Activated B cell treated with CpG ODN at 0.5 μM for 24 hours (primary cell): ENCODE results near the gene COL9A1. TPM values are rescaled to one million over a fixed set of nuclear protein-coding genes. Genes with fewer than 3 reads are reported as not detected.

Source experiments
- ATAC-seq: fragments of 200-7000 bp; cut with Tn5 transposase; one replicate; pipeline ENCODE4 v1.10.0; 2021; ENCODE audit warnings: low read depth, mild to moderate bottlenecking, moderate library complexity
- CTCF ChIA-PET: fragments of 350-600 bp; sonication (Branson Sonifier 250); formaldehyde crosslinking; loops from one replicate; lab custom pipeline; 2021; ENCODE audit warnings: antibody characterized with exemption; lab: Charles Lee
- POLR2A ChIA-PET: fragments of 350-600 bp; sonication (Branson Sonifier 250); formaldehyde crosslinking; loops from one replicate; lab custom pipeline; 2021; ENCODE audit warnings: antibody characterized with exemption; lab: Charles Lee
- DNase-seq: peaks from one replicate; pipeline ENCODE4 v3.0.0; 2022
- H3K27ac Mint-ChIP-seq: one replicate; pipeline ENCODE4 v1.8.0; 2020; ENCODE audit warnings: mixed read lengths
- H3K27me3 Mint-ChIP-seq: one replicate; pipeline ENCODE4 v1.8.0; 2021; ENCODE audit warnings: mixed read lengths
- H3K36me3 Mint-ChIP-seq: one replicate; pipeline ENCODE4 v1.8.0; 2021; ENCODE audit warnings: low read depth, mixed read lengths
- H3K4me1 Mint-ChIP-seq: one replicate; pipeline ENCODE4 v1.8.0; 2021; ENCODE audit warnings: mixed read lengths
- H3K4me3 Mint-ChIP-seq: one replicate; pipeline ENCODE4 v1.8.0; 2020; ENCODE audit warnings: mild to moderate bottlenecking, mixed read lengths
- H3K9me3 Mint-ChIP-seq: one replicate; pipeline ENCODE4 v1.8.0; 2020; ENCODE audit warnings: mixed read lengths
- intact Hi-C: fragments of 100-400 bp; cut with micrococcal nuclease; formaldehyde crosslinking; loops from one replicate; pipeline ENCODE4 v1.15.1; 2024
- total RNA-seq: library from RNA; stranded (reverse); gene quantifications from 2 replicates; pipeline ENCODE4 v1.2.3, GENCODE V29; 2022
- TF ChIP-seq, protein P1 (sequence below): fragments of 200-600 bp; IDR thresholded peaks from one replicate; pipeline ENCODE4 v1.8.0; 2022; ENCODE audit warnings: antibody characterized with exemption, mild to moderate bottlenecking

Gene COL9A1
- total RNA-seq, 1 donor from 2014 or later: not detected

DNA sequence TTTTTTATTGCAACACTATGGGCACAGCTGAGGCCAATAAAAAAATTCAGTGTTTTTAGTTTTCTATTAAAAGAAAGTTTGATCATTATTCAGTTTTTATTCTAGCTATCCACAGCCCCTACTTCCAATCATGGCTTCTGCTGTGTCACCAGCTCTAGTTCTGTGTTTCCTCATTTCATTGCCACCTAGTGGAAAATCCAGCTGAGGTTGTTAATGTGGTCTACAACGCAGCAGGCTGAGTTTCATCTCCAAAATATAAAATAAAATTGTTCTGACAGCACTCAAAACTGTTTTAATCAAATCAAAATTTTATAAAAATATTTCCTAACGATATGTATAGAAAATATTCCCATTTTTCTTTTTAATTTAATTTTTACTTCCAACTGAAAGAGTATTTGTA, 13.6 kb downstream of the COL9A1 start:
- ATAC-seq: no peak
- no peak overlapping the region for H3K4me3 Mint-ChIP-seq
- peaks cover 17% of the 10 kb centered on the region for H3K27me3 Mint-ChIP-seq
- CTCF ChIA-PET: no interaction called here
- no peaks in the 10 kb centered on the region for H3K4me1 Mint-ChIP-seq
- H3K27ac Mint-ChIP-seq: no peak overlapping the region
- DNase-seq: no peak
- H3K36me3 Mint-ChIP-seq: no peaks in the 10 kb centered on the region
- intact Hi-C loops: no loop called here
- TF ChIP-seq, protein P1, sequence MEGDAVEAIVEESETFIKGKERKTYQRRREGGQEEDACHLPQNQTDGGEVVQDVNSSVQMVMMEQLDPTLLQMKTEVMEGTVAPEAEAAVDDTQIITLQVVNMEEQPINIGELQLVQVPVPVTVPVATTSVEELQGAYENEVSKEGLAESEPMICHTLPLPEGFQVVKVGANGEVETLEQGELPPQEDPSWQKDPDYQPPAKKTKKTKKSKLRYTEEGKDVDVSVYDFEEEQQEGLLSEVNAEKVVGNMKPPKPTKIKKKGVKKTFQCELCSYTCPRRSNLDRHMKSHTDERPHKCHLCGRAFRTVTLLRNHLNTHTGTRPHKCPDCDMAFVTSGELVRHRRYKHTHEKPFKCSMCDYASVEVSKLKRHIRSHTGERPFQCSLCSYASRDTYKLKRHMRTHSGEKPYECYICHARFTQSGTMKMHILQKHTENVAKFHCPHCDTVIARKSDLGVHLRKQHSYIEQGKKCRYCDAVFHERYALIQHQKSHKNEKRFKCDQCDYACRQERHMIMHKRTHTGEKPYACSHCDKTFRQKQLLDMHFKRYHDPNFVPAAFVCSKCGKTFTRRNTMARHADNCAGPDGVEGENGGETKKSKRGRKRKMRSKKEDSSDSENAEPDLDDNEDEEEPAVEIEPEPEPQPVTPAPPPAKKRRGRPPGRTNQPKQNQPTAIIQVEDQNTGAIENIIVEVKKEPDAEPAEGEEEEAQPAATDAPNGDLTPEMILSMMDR: no peak
- H3K9me3 Mint-ChIP-seq: no peaks in the 10 kb centered on the region
- POLR2A ChIA-PET: no interaction called here

GRCh38 chr6:70286905-70287304, 16.0 kb downstream of the COL9A1 start:
- intact Hi-C loops: no loop called here
- no peak overlapping the region for H3K27ac Mint-ChIP-seq
- ATAC-seq: no peak
- no peak overlapping the region for H3K4me3 Mint-ChIP-seq
- no peaks in the 10 kb centered on the region for H3K36me3 Mint-ChIP-seq
- DNase-seq: no peak
- ChIA-PET POLR2A (no interaction called here), CTCF (no interaction called here)
- peaks cover 26% of the 10 kb centered on the region for H3K27me3 Mint-ChIP-seq
- no peaks in the 10 kb centered on the region for H3K9me3 Mint-ChIP-seq
- H3K4me1 Mint-ChIP-seq: peaks cover 3% of the 10 kb centered on the region
- TF ChIP-seq, protein P1: no peak

- POLR2A ChIA-PET: no interaction called here
- intact Hi-C loops: no loop called here
- TF ChIP-seq, protein P1: no peak
- ATAC-seq: no peak
- CTCF ChIA-PET: no interaction called here
- Mint-ChIP-seq H3K27me3 (peaks cover 41% of the 10 kb centered on the region), H3K9me3 (no peaks in the 10 kb centered on the region), H3K27ac (no peak overlapping the region), H3K4me1 (peaks cover 3% of the 10 kb centered on the region), H3K4me3 (no peak overlapping the region), H3K36me3 (no peaks in the 10 kb centered on the region)
- DNase-seq: no peak
Observed at GRCh38 chr6:70285201-70285600, 17.7 kb downstream of the COL9A1 start.

DNA sequence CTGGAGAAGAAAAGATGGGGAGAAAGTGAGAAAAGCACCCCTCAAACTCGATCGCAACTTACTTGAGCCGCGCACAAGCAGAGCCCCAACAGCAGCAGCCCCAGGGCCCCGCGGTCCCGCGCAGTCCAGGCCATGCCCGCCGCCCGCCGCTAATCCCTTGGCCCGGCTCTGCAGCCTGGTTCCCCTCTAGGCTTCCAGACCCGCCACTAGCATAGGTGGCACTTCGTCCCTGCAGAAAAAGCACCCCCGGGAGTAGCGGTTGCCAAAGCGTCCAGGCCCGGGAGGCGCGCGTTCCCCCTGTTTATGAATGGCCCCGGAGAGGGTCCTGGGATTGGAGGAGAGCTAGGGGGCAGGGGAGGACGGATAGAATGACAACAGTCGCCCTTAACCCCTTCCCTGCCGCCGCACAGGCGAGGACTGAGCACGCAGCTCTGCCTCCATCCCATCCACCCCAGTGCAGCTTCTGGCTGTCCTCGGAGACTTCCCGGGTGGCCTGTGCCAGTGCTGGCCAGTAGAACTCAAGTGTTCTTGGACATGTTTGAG, 19.9 kb downstream of the COL9A1 start:
- H3K4me1 Mint-ChIP-seq: peaks cover 3% of the 10 kb centered on the region
- H3K27ac Mint-ChIP-seq: no peak overlapping the region
- ATAC-seq (no peak), DNase-seq (no peak)
- TF ChIP-seq, protein P1: no peak
- H3K9me3 Mint-ChIP-seq: no peaks in the 10 kb centered on the region
- no peaks in the 10 kb centered on the region for H3K36me3 Mint-ChIP-seq
- CTCF ChIA-PET: interaction anchor here (1.4 kb wide), 1 partner anchor 27 kb away, joined by 3 read pairs; no protein-coding TSS in a partner anchor
- no peak overlapping the region for H3K4me3 Mint-ChIP-seq
- H3K27me3 Mint-ChIP-seq: peaks cover 48% of the 10 kb centered on the region
- intact Hi-C loops: no loop called here
- POLR2A ChIA-PET: no interaction called here

GRCh38 chr6:70282312-70282918, 20.5 kb downstream of the COL9A1 start:
- no peak overlapping the region for H3K27ac Mint-ChIP-seq
- no peak overlapping the region for H3K4me3 Mint-ChIP-seq
- peaks cover 3% of the 10 kb centered on the region for H3K4me1 Mint-ChIP-seq
- H3K9me3 Mint-ChIP-seq: no peaks in the 10 kb centered on the region
- ATAC-seq (no peak), DNase-seq (no peak)
- POLR2A ChIA-PET: no interaction called here
- CTCF ChIA-PET: interaction anchor here (1.4 kb wide), 1 partner anchor 28 kb away, joined by 3 read pairs; no protein-coding TSS in a partner anchor
- intact Hi-C loops: no loop called here
- peaks cover 48% of the 10 kb centered on the region for H3K27me3 Mint-ChIP-seq
- H3K36me3 Mint-ChIP-seq: no peaks in the 10 kb centered on the region
- TF ChIP-seq, protein P1: no peak
